GM18511 (cell line): ENCODE measurements around the gene CLN6.
"Not testable (repeated sequence)": the region's sequence is repeated elsewhere in the genome, so short reads cannot be mapped to it uniquely, and the experiment has no call there.

Source experiments
- ATAC-seq: cut with Tn5 transposase; IDR thresholded peaks from one replicate; pipeline ENCODE4 v1.9.1; 2021; ENCODE audit warnings: mild to moderate bottlenecking, moderate library complexity; ENCODE audit not compliant: unreplicated experiment

Gene CLN6

GRCh38 chr15:68192117-68192516, 37.4 kb downstream of the CLN6 start:
- no peak for ATAC-seq

GRCh38 chr15:68191555-68191954, 38.0 kb downstream of the CLN6 start:
- no peak for ATAC-seq

GRCh38 chr15:68190048-68190447, 39.5 kb downstream of the CLN6 start:
- ATAC-seq, result no peak

GRCh38 chr15:68188647-68189046, 40.9 kb downstream of the CLN6 start:
- no peak for ATAC-seq

DNA sequence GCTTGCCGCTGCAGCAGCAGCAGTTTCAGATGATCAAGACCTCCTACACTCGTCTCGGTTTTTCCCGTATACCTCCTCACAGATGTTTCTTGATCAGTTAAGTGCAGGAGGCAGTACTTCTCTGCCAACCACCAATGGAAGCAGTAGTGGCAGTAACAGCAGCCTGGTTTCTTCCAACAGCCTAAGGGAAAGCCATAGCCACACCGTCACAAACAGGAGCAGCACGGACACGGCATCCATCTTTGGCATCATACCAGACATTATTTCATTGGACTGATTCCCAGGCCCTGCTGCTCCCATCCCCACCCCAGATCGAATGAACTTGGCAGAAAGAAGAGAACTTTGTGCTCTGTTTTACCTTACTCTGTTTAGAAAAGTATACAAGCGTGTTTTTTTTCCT, 42.0 kb downstream of the CLN6 start:
- ATAC-seq, result no peak

GRCh38 chr15:68186671-68187397, 42.7 kb downstream of the CLN6 start:
- no peak for ATAC-seq

- no peak for ATAC-seq
Observed at GRCh38 chr15:68184616-68185480, 44.7 kb downstream of the CLN6 start.

DNA sequence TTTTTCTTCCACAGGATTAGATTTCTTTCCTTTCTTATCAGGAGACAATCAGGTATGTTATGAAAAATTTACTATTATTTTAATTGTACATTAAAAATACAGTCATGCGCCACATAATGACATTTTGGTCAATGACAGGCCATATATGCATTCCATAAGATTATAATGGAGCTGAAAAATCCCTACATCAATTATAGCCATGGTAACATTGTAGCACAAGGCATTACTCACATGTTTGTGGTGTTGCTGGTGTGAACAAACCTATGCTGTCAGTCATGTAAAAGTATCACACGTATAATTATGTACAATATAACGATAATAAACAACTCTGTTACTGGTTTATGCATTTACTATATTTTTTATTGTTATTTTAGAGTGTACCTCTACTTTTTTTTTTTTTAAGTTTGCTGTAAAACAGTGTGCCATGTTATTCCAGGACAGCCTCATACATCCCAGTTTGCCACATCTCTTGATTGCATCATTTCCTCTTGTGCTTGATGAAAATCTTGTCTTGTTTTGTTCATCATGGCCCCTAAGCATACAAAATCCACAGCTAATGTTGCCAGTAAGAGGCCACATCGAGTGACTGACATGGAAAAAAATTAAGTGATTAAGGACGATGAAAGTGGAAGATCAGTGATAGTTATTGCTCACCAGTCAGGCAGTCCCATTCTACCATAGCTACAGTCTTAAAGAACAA, 45.8 kb downstream of the CLN6 start:
- ATAC-seq, result no peak

GRCh38 chr15:68177742-68178141, 51.8 kb downstream of the CLN6 start:
- ATAC-seq, result no peak

DNA sequence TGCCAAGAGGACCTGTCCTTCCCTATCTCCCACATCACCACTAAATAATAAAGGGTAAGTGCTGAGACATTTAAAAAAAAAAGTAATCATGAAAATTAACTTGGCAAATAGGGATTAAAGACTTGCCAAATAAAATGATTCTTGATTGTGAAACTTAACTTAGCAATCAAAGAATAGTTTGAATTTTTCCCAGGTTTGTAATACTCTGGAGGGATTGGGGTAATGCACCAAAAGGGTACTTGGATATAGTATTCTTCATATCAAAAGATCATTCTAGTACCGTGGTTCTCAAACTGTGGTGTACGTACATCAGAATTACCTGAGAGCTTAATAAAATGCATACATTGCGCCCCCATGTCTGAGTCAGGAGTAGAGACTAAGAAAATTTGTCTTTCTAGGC, 52.9 kb downstream of the CLN6 start:
- no peak for ATAC-seq

DNA sequence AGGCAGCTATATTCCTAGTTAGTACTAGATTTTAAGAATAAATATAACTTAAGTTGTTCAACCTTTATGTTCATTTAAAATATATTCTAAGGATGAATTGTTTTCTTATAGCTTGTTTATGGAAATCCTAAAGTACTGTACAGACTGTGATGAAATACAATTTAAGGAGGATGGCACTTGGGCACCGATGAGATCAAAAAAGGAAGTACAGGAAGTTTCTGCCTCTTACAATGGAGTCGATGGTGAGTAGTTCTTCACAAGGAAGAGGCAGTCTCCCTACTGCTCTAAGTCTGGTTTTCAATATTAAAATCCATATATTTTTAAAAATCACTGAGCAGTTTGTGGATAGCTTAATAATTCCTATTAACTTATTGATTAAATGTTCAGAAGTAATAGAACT, 54.0 kb downstream of the CLN6 start:
- ATAC-seq, result no peak

GRCh38 chr15:68173119-68173518, 56.4 kb downstream of the CLN6 start:
- no peak for ATAC-seq

DNA sequence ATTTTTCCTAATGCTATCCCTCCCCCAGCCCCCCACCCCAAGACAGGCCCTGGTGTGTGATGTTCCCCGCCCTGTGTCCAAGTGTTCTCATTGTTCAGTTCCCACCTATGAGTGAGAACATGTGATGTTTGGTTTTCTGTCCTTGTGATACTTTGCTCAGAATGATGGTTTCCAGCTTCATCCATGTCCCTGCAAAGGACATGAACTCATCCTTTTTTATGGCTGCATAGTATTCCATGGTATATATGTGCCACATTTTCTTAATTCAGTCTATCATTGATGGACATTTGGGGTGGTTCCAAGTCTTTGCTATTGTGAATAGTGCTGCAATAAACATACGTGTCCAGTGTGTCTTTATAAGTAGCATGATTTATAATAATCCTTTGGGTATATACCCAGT, 57.5 kb downstream of the CLN6 start:
- not testable (repeated sequence) for ATAC-seq

DNA sequence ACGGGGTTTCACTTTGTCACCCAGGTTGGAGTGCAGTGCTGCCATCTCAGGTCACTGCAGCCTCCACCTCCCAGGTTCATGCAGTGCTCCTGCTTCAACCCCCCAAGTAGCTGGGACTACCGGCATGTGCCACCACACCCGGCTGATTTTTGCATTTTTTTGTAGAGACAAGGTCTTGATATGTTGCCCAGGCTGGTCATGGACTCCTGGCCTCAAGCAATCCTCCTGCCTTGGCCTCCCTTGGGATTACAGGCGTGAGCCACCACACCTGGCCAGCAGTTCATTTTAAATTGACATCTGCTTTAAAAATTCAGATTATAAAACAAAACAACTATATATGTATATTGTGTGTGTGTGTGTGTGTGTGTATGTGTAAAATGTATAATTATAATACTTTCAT, 62.7 kb downstream of the CLN6 start:
- ATAC-seq, result no peak

DNA sequence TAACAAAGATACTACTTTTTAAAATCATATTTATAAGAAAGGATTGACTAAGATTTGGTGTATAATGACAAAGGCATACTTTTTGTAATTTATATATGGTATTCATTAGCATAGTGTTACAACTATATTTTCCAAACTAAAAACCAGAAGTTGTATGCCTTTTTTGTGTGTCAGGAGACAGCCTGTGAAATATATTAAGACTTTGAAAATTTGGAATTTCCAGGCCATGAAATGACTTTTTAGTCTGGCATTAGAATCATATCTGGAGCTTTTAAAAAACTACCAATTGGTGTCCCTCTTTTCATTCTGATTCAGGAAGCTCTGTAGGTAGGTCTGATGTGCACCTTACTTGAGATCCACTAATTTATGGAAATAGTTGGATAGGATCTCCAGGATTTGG, 66.3 kb downstream of the CLN6 start:
- no peak for ATAC-seq

DNA sequence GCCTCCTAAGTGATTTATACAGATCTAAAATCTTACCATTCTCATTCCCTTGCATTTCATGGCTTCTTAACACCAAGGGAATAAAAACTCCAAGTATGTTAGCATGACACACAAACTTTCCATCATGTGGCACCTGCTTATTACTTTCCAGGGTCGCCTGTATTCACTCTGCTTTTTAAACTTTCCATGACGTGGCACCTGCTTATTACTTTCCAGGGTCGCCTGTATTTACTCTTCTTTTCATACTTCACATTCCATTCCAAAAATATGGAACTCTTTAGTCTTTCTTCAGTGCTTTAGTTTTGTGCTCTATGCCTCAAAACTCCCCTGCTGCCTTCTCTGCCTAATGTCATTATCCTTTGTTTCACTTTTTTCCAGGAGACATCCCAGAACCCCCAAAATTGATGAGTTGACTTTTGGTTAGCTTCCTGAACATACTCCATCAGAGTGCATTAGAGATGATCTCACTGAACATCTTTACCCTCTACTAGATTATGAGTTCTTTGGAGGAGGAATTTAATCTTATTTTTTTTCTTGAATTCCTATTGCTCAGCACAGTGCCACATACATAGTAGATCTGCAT, 71.4 kb downstream of the CLN6 start:
- ATAC-seq, result no peak

GRCh38 chr15:68157074-68157473, 72.5 kb downstream of the CLN6 start:
- ATAC-seq, result no peak
